ENCODE data around the gene FAM174C. TPM values are rescaled to one million over a fixed set of nuclear protein-coding genes. Genes with fewer than 3 reads are reported as not detected.

Gene FAM174C
- total and polyA plus RNA-seq, 8 donors = 10.6 to 58.7 (median 19.4) TPM

GRCh38 chr19:1324249-1324805, 49.0 kb downstream of the FAM174C start:
- ATAC-seq = no peak

GRCh38 chr19:1324806-1325567, 49.7 kb downstream of the FAM174C start:
- H3K9me3 ChIP-seq = no peaks in the 10 kb centered on the region
- no peak overlapping the region for H3K27ac ChIP-seq
- H3K36me3 ChIP-seq = no peaks in the 10 kb centered on the region
- DNase-seq (peak in 3 of 4 donors; percentile 46 to 78 (median 52)), ATAC-seq (peak; percentile 86)
- H3K4me1 ChIP-seq = peaks cover 0 to 13% of the 10 kb centered on the region in 2 donors
- peak overlapping the region in 1 of 2 donors; percentile 27 for H3K4me3 ChIP-seq
- intact Hi-C loops (cut with DNase I) = no loop called here
- peaks cover 8 to 76% of the 10 kb centered on the region in 2 donors for H3K27me3 ChIP-seq
- TF ChIP-seq CTCF (IDR thresholded peaks at IDR 0.05) = no peak

More at GRCh38 chr19:1324249-1324805, 49.0 kb downstream of the FAM174C start:
- intact Hi-C loops (cut with DNase I) = no loop called here
- Histone ChIP-seq H3K27ac (no peak overlapping the region), H3K4me3 (peak overlapping the region in 1 of 2 donors; percentile 27), H3K4me1 (peaks cover 0 to 13% of the 10 kb centered on the region in 2 donors), H3K36me3 (no peaks in the 10 kb centered on the region), H3K9me3 (no peaks in the 10 kb centered on the region), H3K27me3 (peaks cover 8 to 82% of the 10 kb centered on the region in 2 donors)
- no peak for TF ChIP-seq CTCF (IDR thresholded peaks at IDR 0.05)
- DNase-seq = no peak

- H3K9me3 ChIP-seq = no peaks in the 10 kb centered on the region
- ATAC-seq (no peak), DNase-seq (no peak)
- peak overlapping the region in 1 of 2 donors; percentile 27 for H3K4me3 ChIP-seq
- no peak for TF ChIP-seq CTCF (IDR thresholded peaks at IDR 0.05)
- H3K4me1 ChIP-seq = peaks cover 0 to 13% of the 10 kb centered on the region in 2 donors
- peaks cover 8 to 75% of the 10 kb centered on the region in 2 donors for H3K27me3 ChIP-seq
- no peak overlapping the region for H3K27ac ChIP-seq
- no peaks in the 10 kb centered on the region for H3K36me3 ChIP-seq
- intact Hi-C loops (cut with DNase I) = no loop called here
These were observed 50.4 kb downstream of the FAM174C start for GRCh38 chr19:1325568-1326294.

- Histone ChIP-seq H3K4me1 (peaks cover 0 to 13% of the 10 kb centered on the region in 2 donors), H3K4me3 (no peak overlapping the region), H3K9me3 (no peaks in the 10 kb centered on the region), H3K36me3 (no peaks in the 10 kb centered on the region), H3K27me3 (peaks cover 8 to 75% of the 10 kb centered on the region in 2 donors), H3K27ac (no peak overlapping the region)
- DNase-seq (no peak), ATAC-seq (no peak)
- TF ChIP-seq CTCF (IDR thresholded peaks at IDR 0.05) = no peak
- intact Hi-C loops (cut with DNase I) = no loop called here
These were observed 51.8 kb downstream of the FAM174C start for GRCh38 chr19:1327125-1327524.

Other genes with a start within 250 kb of the FAM174C start
- 100 to 1,000 TPM; 250 to 259 TPM for gene CNN2, start 248.9 kb upstream of the FAM174C start, total RNA-seq
- 100 to 1,000 TPM; 133 to 214 (median 160) TPM for gene CNN2, start 248.9 kb upstream of the FAM174C start, polyA plus RNA-seq (ENCODE audit: insufficient read length in 6 of 6)
- gene ABCA7, start 235.4 kb upstream of the FAM174C start, total RNA-seq = 10 to 100 TPM; 49.6 to 52.2 TPM
- gene ABCA7, start 235.4 kb upstream of the FAM174C start, polyA plus RNA-seq (ENCODE audit: insufficient read length in 6 of 6) = 1 to 10 TPM; 3.3 to 5.5 (median 4.5) TPM
- 10 to 100 TPM; 71.1 to 83.8 TPM for gene ARHGAP45, start 208.4 kb upstream of the FAM174C start, total RNA-seq
- 10 to 100 TPM in 5 of 6 donors, 1 to 10 TPM in 1; 8.5 to 12.3 (median 11.2) TPM for gene ARHGAP45, start 208.4 kb upstream of the FAM174C start, polyA plus RNA-seq (ENCODE audit: insufficient read length in 6 of 6)
- gene POLR2E, start 180.2 kb upstream of the FAM174C start, total RNA-seq = 100 to 1,000 TPM; 139 to 160 TPM
- gene POLR2E, start 180.2 kb upstream of the FAM174C start, polyA plus RNA-seq (ENCODE audit: insufficient read length in 6 of 6) = 100 to 1,000 TPM; 120 to 147 (median 135) TPM
- gene GPX4, start 171.5 kb upstream of the FAM174C start, total RNA-seq = 100 to 1,000 TPM; 266 to 365 TPM
- gene GPX4, start 171.5 kb upstream of the FAM174C start, polyA plus RNA-seq (ENCODE audit: insufficient read length in 6 of 6) = 100 to 1,000 TPM; 146 to 223 (median 208) TPM
- 100 to 1,000 TPM in 1 of 2 donors, 10 to 100 TPM in 1; 68.3 to 119 TPM for gene SBNO2, start 101.3 kb upstream of the FAM174C start, total RNA-seq
- 10 to 100 TPM; 17.9 to 25.5 (median 22.5) TPM for gene SBNO2, start 101.3 kb upstream of the FAM174C start, polyA plus RNA-seq (ENCODE audit: insufficient read length in 6 of 6)
- 10 to 100 TPM; 42.6 to 52.0 TPM for gene STK11, start 69.8 kb upstream of the FAM174C start, total RNA-seq
- 10 to 100 TPM; 46.4 to 58.4 (median 51.1) TPM for gene STK11, start 69.8 kb upstream of the FAM174C start, polyA plus RNA-seq (ENCODE audit: insufficient read length in 6 of 6)
- 1 to 10 TPM in 1 of 2 donors, under 1 TPM in 1; 0.55 to 1.5 TPM for gene CBARP, start 37.5 kb upstream of the FAM174C start, total RNA-seq
- gene CBARP, start 37.5 kb upstream of the FAM174C start, polyA plus RNA-seq (ENCODE audit: insufficient read length in 6 of 6) = 1 to 10 TPM in 5 of 6 donors, under 1 TPM in 1; 0.75 to 2.5 (median 1.3) TPM
- gene ATP5F1D, start 33.8 kb upstream of the FAM174C start, total RNA-seq = 100 to 1,000 TPM; 139 to 161 TPM
- 100 to 1,000 TPM in 1 of 6 donors, 10 to 100 TPM in 5; 55.0 to 107 (median 71.8) TPM for gene ATP5F1D, start 33.8 kb upstream of the FAM174C start, polyA plus RNA-seq (ENCODE audit: insufficient read length in 6 of 6)
- gene MIDN, start 26.9 kb upstream of the FAM174C start, total RNA-seq = 100 to 1,000 TPM in 1 of 2 donors, 10 to 100 TPM in 1; 87.4 to 115 TPM
- gene MIDN, start 26.9 kb upstream of the FAM174C start, polyA plus RNA-seq (ENCODE audit: insufficient read length in 6 of 6) = 10 to 100 TPM; 34.3 to 64.9 (median 53.0) TPM
- 100 to 1,000 TPM; 220 to 235 TPM for gene CIRBP, start 6.2 kb upstream of the FAM174C start, total RNA-seq
- gene CIRBP, start 6.2 kb upstream of the FAM174C start, polyA plus RNA-seq (ENCODE audit: insufficient read length in 6 of 6) = 1,000 to 10,000 TPM in 3 of 6 donors, 100 to 1,000 TPM in 3; 873 to 1,079 (median 988) TPM
- gene EFNA2, start 10.3 kb downstream of the FAM174C start, total RNA-seq = under 1 TPM in 1 of 2 donors, not detected in 1; 0.52 TPM
- gene EFNA2, start 10.3 kb downstream of the FAM174C start, polyA plus RNA-seq (ENCODE audit: insufficient read length in 6 of 6) = 1 to 10 TPM in 3 of 6 donors, under 1 TPM in 3; 0.48 to 2.0 (median 1.1) TPM
- 10 to 100 TPM; 84.4 to 85.4 TPM for gene NDUFS7, start 108.4 kb downstream of the FAM174C start, total RNA-seq
- gene NDUFS7, start 108.4 kb downstream of the FAM174C start, polyA plus RNA-seq (ENCODE audit: insufficient read length in 6 of 6) = 10 to 100 TPM; 30.3 to 50.6 (median 36.6) TPM
- 10 to 100 TPM in 1 of 2 donors, 1 to 10 TPM in 1; 5.9 to 19.2 TPM for gene GAMT, start 126.0 kb downstream of the FAM174C start, total RNA-seq
- gene GAMT, start 126.0 kb downstream of the FAM174C start, polyA plus RNA-seq (ENCODE audit: insufficient read length in 6 of 6) = 10 to 100 TPM; 19.4 to 26.1 (median 24.3) TPM
- gene DAZAP1, start 132.1 kb downstream of the FAM174C start, total RNA-seq = 100 to 1,000 TPM in 1 of 2 donors, 10 to 100 TPM in 1; 87.6 to 132 TPM
- gene DAZAP1, start 132.1 kb downstream of the FAM174C start, polyA plus RNA-seq (ENCODE audit: insufficient read length in 6 of 6) = 100 to 1,000 TPM in 1 of 6 donors, 10 to 100 TPM in 5; 86.4 to 108 (median 93.7) TPM
- 100 to 1,000 TPM; 942 to 951 TPM for gene RPS15, start 162.9 kb downstream of the FAM174C start, total RNA-seq
- gene RPS15, start 162.9 kb downstream of the FAM174C start, polyA plus RNA-seq (ENCODE audit: insufficient read length in 6 of 6) = 100 to 1,000 TPM; 673 to 987 (median 817) TPM
- gene APC2, start 174.6 kb downstream of the FAM174C start, total RNA-seq = under 1 TPM; 0.06 to 0.10 TPM
- gene APC2, start 174.6 kb downstream of the FAM174C start, polyA plus RNA-seq (ENCODE audit: insufficient read length in 6 of 6) = 1 to 10 TPM in 3 of 6 donors, under 1 TPM in 3; 0.42 to 1.4 (median 0.91) TPM
- gene C19orf25, start 203.7 kb downstream of the FAM174C start, total RNA-seq = 10 to 100 TPM; 31.1 to 32.2 TPM
- gene C19orf25, start 203.7 kb downstream of the FAM174C start, polyA plus RNA-seq (ENCODE audit: insufficient read length in 6 of 6) = 10 to 100 TPM; 17.7 to 27.8 (median 22.8) TPM
- gene PCSK4, start 214.8 kb downstream of the FAM174C start, total RNA-seq = 1 to 10 TPM; 1.9 to 3.2 TPM
- 1 to 10 TPM; 3.4 to 6.1 (median 4.3) TPM for gene PCSK4, start 214.8 kb downstream of the FAM174C start, polyA plus RNA-seq (ENCODE audit: insufficient read length in 6 of 6)
- gene REEP6, start 215.7 kb downstream of the FAM174C start, total RNA-seq = 1 to 10 TPM; 1.6 to 2.0 TPM
- gene REEP6, start 215.7 kb downstream of the FAM174C start, polyA plus RNA-seq (ENCODE audit: insufficient read length in 6 of 6) = 1 to 10 TPM; 3.1 to 5.9 (median 3.8) TPM
- gene ADAMTSL5, start 237.5 kb downstream of the FAM174C start, total RNA-seq = 1 to 10 TPM; 3.0 to 5.3 TPM
- under 1 TPM; 0.32 to 0.86 (median 0.53) TPM for gene ADAMTSL5, start 237.5 kb downstream of the FAM174C start, polyA plus RNA-seq (ENCODE audit: insufficient read length in 6 of 6)
- not detected for gene PLK5, start 248.5 kb downstream of the FAM174C start, total RNA-seq
- gene PLK5, start 248.5 kb downstream of the FAM174C start, polyA plus RNA-seq (ENCODE audit: insufficient read length in 6 of 6) = under 1 TPM; 0.09 to 0.32 (median 0.18) TPM

All from left lung (tissue), 10 donors.